Iris pigment epithelial cell (primary cell): ENCODE measurements around the gene CDH18.

Experiments
- DNase-seq: peaks from one replicate; pipeline ENCODE4 v3.0.0-alpha.2; 2011; ENCODE audit warnings: low read depth

Gene CDH18

DNA sequence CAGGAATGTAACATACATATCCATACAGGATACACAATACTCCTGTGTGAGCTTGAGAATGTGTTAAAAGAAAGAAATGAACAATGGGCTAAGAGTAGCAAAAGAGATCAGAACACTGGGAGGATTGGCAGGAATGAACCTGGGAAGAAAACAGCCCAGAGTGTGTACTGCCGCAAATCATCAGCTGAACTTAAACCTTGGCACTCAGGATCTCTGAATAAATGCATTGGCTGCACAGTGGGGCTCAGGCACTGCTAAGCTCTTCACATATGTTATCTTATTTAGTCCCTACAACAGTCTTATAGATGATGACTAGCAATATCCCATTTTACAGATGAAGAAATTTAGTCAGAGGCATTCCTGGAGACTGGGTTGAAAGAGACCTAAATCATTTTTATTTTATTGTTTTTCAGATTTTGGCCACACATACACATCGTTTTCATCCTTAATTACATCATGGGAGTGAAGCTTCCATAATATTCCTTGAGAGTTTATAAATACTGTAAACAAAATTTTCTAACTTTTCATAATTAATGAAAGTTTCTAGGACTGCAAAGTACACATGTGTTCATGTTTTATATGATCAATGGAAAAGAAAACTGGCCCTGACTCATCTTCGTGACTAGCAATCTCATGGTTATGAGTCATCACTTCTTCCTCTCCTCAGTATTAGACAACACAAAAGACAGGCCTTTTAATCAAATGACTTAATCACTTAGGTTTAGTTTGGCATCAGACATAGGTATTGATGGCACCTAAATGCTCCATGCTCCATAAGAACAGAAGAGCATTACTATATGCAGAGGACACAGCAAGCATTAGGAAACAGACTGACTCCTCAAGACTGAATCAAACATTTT is 59.2 kb downstream of the CDH18 start:
- peak; percentile 92 for DNase-seq

DNA sequence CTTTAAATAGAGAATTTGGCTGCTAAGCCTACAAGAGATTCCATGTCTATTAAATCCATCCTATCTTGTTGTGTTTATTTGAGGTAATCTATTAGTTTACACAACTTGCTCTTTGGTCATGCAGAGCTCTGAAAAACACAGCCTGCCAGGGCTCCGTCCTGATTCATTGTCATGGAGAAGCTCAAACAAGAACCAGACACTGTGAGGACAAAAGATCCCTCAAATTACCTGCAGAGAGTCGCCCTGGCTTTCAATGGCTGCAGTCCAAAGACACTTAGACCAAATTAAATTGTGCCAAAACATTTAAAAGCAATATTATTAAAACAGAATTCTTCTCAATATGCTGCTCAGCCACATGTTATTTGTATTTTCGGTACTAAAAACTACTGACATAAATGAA is 60.1 kb downstream of the CDH18 start:
- peak; percentile 54 for DNase-seq

DNA sequence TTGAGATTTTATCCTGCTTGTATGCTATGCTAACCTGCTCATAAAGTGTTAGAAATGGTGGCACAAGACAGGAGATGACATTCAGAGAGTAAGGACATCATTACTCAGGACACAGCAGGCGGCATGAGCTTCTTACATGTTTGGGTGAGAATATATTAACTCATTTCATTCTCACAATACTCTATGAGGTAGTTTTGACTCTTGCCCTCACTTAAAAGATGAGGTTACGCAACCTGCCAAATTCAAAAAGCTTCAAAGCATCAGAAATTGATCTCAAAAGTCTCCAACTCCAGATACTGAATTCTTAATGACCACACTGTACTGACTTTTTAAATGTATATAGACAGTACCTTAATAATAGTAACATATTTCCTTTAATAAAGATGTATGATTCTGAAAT is 60.8 kb downstream of the CDH18 start:
- no peak for DNase-seq

DNA sequence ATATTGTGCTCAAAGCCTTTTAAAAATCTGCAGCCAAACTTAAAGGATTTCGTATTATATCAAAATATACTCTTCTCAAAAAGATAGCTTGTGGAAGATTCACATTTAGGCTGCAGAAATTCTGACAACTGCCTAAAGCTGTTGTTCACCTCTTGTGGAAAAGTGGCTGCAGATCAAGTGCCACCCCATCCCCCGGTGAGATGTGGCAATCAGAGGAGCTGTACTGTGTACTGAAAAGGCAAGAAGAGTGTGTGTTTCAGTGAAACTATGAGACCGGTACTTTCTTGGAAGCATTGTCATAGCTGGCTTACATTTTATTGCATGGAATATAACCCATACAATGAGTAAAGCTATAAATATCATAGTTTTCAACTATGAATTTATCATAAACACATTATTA is 64.3 kb downstream of the CDH18 start:
- peak; percentile 43 for DNase-seq

DNA sequence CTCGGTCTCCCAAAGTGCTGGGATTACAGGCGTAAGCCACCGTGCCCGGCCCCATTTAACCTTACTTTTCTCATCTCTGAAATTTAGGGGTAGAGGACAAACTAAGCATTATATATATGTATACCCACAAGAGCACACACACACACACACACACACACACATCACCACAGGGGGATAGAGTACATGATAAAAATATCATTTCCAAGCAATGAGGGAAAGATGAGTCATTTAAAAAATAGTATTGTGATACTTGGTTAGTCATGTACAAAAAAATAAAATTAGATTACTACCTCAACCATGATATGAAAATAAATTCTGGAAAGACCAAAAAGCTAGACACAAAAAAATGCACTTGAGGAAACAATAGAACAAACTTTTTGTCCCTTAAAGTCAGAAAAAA is 67.2 kb downstream of the CDH18 start:
- DNase-seq, result peak; percentile 52

DNA sequence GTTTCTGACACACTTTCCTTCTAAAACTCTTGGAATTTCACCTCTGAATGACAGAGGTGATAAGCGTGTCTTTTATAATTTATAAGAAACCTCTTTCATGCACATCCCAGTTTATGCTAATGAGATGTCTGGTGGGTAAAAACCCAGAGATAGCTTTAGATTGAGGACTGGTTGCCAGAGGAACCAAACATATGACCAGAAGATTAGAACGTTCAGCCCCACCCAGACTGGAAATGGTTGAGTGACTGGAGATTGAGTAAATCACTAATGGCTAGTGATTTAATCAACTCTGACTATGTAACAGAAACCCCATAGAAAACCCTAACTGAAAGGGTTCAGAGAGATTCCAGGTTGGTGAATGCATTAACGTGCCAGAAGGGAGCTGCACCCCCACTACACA is 69.2 kb downstream of the CDH18 start:
- no peak for DNase-seq

DNA sequence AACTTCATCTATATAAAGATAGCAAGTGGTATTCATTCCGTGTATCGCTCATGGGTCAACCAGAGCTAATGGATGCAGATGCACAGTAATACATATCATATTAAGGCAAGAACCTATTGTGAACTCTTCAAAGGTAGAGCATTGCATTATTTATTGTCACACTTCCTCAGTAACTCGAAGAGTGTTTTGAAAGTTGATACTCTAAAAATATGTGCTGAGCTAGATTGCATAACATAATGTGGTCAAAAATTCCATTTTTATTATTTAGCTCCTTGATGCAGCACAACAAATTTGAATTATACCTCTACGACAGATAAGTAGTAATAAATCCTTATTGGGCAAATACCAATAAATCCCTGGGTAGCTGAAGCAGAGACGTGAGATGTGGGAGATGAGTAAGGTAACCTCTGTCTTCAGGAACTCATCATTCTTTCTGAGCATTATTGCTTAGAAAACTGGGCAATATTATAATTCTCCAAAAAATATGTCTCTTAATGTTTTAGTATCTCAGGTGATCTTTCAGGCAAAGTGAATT is 70.3 kb downstream of the CDH18 start:
- DNase-seq, result peak; percentile 36

DNA sequence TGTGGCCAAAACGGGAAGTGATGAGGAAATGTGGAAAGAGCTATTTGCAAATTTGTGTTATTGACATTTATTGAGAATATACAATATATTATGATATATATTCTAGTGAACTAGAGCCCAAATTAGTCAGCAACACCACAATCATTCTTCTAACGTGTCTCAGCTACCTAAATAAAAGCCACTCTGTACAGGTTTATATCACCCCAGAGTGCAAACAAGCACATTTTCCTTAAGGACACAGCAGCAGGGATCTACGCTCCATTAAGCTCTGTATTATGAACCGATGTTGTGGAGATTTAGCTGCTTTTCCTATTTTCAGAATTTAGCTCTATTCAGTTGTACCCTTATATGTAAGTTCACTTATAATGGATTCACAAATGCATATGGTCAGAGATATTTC is 77.9 kb downstream of the CDH18 start:
- DNase-seq, result no peak

DNA sequence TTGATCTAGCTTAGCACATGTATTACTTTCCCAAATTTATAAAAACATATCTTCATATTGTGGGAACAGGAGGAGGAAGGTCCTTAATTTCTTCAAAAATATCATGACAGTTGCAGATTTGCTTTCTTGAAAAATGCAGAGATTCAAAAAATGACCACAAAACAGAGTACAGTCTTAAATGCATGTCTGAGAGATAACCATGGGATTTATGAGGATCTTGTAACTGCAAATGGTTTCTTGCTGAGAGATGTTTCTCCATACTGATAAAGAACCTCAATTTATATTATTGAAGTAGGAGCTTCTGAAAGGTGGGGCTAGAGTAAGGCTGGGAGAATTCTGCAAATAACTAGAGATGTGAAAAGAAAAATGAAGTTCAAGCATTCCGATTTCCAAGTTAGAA is 83.2 kb downstream of the CDH18 start:
- no peak for DNase-seq

DNA sequence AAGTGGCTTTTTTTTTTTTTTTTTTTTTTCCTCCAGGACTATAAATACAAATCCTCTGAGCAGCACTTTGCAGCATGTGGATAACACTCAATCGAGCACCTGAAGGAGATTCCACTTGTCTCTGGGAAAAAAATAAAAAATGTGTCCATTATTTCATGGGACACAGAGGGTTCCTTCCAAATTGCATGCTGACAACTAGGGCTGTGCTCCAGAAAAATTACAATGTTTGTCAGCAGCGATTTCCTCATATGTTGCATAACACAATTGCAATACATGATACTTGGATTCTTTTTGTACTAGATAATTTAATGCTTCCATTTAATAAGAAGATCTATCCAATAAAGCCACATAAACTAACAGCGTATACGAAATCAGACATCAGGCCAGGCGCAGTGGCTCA is 84.4 kb downstream of the CDH18 start:
- peak; percentile 26 for DNase-seq

DNA sequence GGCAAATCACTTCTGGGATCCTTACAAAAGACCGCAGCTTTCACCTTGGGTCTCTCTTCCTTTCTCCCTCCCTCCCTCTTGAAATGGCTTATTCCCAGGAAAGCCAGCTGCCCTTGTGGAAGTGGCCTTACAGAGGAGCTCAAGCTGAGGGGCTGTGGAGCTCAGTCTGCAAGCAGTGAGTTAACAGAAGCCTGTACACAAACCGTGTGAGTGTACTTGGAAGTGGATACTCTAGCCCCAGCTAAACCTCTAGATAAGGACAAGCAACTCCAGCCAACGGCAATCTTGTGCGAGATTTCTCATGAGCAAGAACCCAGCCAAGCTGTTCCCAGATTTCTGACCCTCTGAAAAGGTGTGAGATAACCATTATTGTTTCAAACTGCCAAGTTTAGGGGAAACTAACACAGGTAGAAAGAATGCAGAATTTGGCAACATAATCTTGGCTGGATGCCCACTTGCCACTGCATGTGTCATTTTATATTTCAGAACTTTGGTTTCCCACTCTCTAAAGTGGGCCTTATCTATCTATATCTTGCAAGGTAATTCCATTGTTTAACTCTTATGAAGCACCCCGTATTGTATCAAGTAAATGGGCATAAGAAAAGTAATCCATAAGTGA is 85.6 kb downstream of the CDH18 start:
- no peak for DNase-seq

DNA sequence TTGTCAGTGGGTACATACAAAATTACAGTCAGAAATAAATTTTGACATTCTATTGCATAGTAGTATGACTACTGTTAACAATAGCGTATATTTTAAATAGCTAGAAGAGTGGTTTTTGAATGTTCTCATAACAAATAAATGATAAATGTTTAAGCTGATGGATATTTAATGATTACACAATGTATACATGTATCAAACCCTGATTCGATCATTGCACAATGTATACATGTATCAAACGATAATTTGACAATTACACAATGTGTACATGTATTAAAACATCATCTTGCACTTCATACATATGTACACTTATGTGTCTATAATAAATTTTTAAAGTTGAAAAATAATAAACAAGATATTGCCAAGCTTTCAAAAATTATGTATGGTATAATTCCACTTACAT is 87.7 kb downstream of the CDH18 start:
- DNase-seq, result no peak

DNA sequence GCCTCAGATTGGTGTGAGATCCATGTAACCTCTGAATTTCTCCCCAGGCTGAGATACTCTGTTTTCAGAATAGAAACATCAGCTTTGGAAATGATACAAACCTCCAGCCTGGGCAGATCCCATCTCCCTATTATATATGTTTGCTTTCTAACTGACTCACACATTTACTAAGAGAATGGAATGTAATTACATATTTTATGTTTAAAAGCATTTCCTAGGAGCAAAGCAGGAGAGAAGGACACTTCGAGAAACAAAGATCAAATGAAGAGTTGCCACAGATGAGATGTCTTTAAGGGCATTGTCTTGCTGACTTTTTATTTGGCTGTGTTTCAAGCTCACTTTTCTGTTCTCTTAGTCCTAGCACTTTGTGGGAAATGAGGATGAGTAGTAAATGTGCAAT is 96.3 kb downstream of the CDH18 start:
- peak; percentile 62 for DNase-seq

DNA sequence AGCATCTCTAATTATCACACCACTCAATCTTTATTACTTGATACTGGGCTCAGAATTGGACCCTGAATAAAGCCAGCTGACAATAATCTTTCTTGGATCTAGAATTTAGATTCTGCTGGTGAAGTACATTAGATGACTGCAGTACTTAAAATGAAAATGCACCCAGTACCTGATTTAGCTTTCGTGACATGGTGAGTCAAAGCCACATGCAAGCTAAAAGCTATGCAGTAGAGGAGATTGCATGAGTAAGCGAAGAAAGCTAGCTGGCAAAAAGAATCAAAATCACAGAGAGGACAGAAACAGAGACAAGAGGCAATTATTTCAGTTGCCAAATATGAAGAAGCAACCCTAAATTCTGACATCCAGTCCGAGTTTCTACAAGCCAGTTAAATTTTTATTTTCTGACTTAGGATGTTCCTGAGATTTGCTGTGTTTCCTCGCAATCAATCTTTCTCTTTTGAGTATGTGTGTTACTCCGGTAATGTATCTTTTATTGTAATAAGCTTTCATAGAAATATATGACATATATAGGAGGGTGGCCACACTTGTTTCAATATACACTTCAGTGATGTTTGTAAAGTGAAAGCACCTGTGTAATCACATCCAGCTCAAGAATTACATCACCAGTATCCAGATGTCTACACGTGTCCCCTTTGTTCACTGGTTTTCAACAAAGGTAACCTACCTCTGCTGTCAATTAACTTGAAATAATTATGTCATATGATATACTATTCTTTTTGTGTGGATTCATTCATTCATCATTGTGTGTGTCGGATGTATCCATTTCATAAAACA is 101.7 kb downstream of the CDH18 start:
- peak; percentile 73 for DNase-seq

DNA sequence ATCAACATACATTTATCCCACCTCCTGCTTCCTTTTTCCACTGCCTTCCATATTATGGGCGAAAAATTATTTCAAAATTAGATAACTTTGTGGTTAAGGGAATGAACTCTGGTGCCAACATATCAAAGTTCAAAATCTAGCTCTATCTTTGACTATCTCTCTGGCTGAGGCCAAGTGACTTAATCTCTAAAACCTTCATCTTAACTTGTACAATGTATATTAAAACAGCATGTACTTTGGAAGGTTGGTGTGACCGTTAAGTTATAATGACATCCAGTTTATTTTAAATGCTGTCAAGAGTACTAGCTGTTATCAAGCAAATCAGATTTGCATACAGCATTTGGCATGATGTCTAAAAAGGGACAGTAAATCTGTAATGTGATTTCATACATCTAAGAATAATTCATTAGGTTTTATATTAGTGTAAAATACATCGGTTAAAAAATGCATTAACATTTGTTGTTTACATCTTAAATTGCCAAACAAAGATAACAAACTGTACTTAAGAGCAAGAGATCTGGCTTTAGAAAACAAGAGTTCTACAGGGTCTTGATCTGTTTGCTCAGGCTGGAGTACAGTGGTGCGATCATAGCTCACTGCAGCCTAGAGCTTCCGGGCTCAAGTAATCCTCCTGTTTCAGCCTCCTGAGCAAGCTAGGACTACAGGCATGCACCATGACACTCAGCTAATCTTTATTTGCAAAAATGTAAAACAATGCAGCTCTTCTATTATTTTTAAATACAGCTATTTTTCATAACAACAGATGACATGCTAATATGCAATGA is 102.8 kb downstream of the CDH18 start:
- DNase-seq, result no peak

DNA sequence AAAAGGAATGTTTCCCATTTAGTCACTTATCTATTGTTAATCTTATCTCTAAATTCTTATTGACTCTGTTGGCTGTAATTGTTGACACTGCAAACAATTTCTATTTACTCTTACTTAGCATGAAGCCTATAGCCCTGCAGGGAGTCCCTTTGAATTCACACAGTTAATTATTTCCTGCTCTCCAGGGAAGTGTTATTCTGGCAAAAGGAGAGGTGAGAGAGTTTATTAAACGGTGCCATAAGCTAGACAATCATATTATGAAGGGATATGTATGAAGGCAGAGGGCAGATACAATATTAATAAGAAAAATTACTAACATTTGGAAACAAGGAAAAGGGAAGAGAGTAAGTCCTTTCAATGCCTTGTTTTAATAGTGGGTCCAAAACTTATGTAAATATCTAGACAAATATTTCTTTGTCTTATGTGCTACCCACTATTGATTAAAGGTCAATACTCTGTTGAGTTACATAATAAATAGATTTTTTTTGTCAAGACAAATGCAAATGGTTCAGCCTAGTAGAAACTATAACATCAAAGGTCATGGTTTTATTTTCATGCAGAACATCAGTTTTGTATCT is 107.1 kb downstream of the CDH18 start:
- DNase-seq, result no peak

DNA sequence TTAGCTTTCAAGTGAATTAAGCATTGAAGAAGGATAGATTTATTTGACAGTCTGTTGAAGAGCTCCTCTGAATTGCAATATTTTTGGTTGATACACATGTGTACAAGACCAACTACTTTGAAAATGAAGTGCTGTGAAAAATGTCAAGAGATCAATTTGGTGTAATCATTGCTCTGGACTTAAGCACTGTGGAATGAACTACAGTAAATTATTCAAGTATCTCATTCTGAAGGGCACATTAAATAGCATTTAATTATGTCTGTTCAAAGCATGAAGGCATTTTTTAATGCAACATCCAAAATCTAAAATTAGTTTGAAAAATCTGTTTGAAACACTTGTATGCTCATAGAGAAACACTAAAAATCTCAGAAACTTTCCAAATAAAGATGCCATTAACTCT is 107.5 kb downstream of the CDH18 start:
- DNase-seq, result no peak

DNA sequence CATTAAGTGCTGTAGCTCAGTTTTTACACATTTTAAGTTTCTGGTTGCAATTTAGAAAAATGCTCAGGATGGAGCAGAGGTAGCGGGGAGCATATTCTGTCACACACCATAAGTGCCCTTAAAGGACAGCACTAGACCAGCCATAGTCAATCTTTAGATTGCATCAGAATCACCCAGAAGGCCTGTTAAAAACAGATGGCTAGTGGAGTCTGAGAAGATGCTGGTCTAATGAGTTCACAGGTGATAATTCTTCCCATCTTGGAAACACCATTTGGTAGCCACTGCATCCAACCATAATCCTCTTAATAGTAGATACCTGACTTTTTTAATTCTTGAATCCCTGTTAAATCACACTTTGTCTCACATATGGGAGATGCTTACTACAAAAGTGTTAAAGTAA is 113.2 kb downstream of the CDH18 start:
- DNase-seq, result no peak

DNA sequence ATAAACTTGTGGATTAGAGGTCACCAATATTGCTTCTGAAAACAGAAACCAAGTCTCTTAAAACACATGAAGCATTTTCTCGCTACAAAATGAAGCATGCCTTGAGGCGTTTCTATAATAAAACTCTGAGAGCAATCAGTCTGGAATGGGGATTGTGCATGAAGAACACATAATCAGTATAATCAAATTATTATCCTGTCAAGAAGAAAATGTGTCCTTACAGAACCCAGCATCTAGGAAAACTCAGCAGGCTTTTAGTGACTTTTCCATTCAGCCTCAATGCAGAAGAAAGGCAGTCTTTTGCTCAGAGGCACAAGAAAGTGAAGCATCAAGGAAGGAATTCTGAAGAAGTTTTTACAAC is 121.9 kb downstream of the CDH18 start:
- DNase-seq, result no peak

DNA sequence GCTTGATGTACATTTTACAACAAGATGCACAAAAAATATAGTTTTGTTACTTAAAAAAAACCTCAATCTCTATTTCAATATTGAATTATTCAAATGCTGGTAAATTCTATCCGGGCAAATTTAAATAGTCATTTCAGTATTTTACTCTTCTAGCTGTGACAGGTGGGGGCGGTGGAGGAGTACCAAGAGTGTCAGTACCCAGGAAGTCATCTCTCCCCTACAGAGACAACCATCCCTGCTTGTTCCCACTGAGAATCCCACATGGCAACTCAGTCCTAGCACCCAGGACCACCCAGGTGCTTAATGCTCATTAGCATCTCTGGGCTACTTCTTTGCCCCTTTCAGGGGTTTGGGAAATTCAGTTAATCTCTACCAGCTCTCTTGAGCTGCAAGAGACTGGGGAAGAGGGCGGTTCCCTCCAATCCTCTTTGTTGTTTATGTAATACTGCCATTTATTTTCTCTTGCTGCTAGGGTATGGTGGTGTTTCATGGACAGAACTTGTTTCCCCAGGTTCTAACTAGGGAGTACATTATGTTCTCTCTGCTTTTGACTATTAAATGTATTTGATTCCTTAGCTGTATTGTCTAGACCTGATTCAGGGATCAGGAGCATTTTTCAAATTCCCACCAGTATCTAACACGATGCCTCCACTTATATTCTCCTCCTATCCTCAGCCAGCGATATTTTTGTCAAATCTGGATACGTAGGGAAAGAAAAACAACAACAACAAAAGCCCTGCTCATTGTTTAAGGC is 122.5 kb downstream of the CDH18 start:
- DNase-seq, result no peak

DNA sequence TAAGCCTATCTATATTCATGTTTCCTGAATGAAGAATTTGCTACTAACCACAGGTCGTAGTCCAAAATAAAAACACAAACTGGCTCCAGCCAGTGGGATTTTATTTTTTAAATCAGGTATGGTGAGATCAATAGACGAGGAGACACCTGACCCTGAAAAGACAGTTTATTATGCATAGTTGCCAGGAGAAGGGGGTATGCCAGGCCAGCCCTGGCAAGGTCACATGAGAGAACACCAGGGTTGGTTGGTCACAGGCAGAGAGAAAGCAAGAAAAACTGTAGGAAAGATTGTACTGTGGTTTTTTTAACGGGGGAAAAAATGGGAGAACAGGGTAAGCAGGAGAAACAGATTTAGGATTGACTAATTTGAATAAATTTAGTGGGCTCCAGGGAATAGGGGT is 125.3 kb downstream of the CDH18 start:
- no peak for DNase-seq
